Activated CD4-positive, alpha-beta T cell treated with anti-CD3 and anti-CD28 coated beads for 48 hours (primary cell): ENCODE measurements around the gene TMEM54.
A peak's percentile ranks its signal among the peaks of the same experiment; 100 is the strongest.

Experiments used
- DNase-seq: peaks from one replicate; pipeline ENCODE4 v3.0.0-alpha.2; 2020

The TMEM54 gene

GRCh38 chr1:32893198-32894018, 7.8 kb downstream of the TMEM54 start:
- DNase-seq, result no peak

GRCh38 chr1:32892368-32893197, 8.6 kb downstream of the TMEM54 start:
- DNase-seq, result peak; percentile 72

GRCh38 chr1:32891630-32892029, 9.6 kb downstream of the TMEM54 start:
- no peak for DNase-seq

GRCh38 chr1:32891241-32891570, 10.0 kb downstream of the TMEM54 start:
- no peak for DNase-seq

- no peak for DNase-seq
Observed at GRCh38 chr1:32890516-32891240, 10.5 kb downstream of the TMEM54 start.

GRCh38 chr1:32889731-32890278, 11.4 kb downstream of the TMEM54 start:
- no peak for DNase-seq

GRCh38 chr1:32888677-32889420, 12.3 kb downstream of the TMEM54 start:
- DNase-seq, result no peak

GRCh38 chr1:32888134-32888533, 13.1 kb downstream of the TMEM54 start:
- DNase-seq, result no peak

- DNase-seq, result no peak
Observed at GRCh38 chr1:32887623-32888022, 13.6 kb downstream of the TMEM54 start.

- DNase-seq, result no peak
Observed at GRCh38 chr1:32886828-32887414, 14.3 kb downstream of the TMEM54 start.

- DNase-seq, result peak; percentile 66
Observed at GRCh38 chr1:32886004-32886827, 15.0 kb downstream of the TMEM54 start, which contains the start of gene HPCA. Gene HPCA, plus strand, starts transcription at chr1:32886491. Its CDS starts 2,408 bp downstream, at chr1:32888899.

GRCh38 chr1:32885676-32886003, 15.5 kb downstream of the TMEM54 start:
- DNase-seq, result no peak

- no peak for DNase-seq
Observed at GRCh38 chr1:32884726-32885125, 16.5 kb downstream of the TMEM54 start.

- no peak for DNase-seq
Observed at GRCh38 chr1:32884032-32884372, 17.2 kb downstream of the TMEM54 start.

- no peak for DNase-seq
Observed at GRCh38 chr1:32883338-32884031, 17.7 kb downstream of the TMEM54 start.

- DNase-seq, result no peak
Observed at GRCh38 chr1:32881871-32882850, 19.0 kb downstream of the TMEM54 start.

GRCh38 chr1:32881291-32881690, 19.9 kb downstream of the TMEM54 start:
- DNase-seq, result no peak

GRCh38 chr1:32878637-32879041, 22.6 kb downstream of the TMEM54 start:
- no peak for DNase-seq

- DNase-seq, result no peak
Observed at GRCh38 chr1:32878183-32878582, 23.0 kb downstream of the TMEM54 start.
